Naive thymus-derived CD8-positive, alpha-beta T cell (primary cell): ENCODE results near the gene TNFSF8. TPM values are rescaled to one million over a fixed set of nuclear protein-coding genes. Genes with fewer than 3 reads are reported as not detected.

Experiments
- ATAC-seq, 2 donors: fragments of 150-1000 bp; cut with Tn5 transposase in 1 of 2; sonication (Bioruptor Pico), chemical (Tn5 transposase) in 1 of 2; 1 replicate in 1 of 2; 2 replicates in 1 of 2; pipeline ENCODE4 v1.10.0; 2021; ENCODE audit warnings: mild to moderate bottlenecking in 2 of 2, moderate library complexity in 2 of 2
- POLR2A ChIA-PET: fragments of 350-600 bp; sonication (Branson Sonifier 250); formaldehyde crosslinking; loops from one replicate; lab custom pipeline; 2021; ENCODE audit warnings: antibody characterized with exemption; lab: Charles Lee
- DNase-seq, 10 donors: peaks; one replicate each; pipeline versions ENCODE4 v3.0.0 to v3.0.0-alpha.2; 2020 to 2022
- H3K27ac Mint-ChIP-seq, 10 donors: one replicate each; pipeline ENCODE4 v1.8.0; 2020 to 2022; ENCODE audit warnings: mild to moderate bottlenecking in 10 of 10, mixed read lengths in 10 of 10, moderate library complexity in 4 of 10, inconsistent platforms in 1 of 10
- H3K27me3 Mint-ChIP-seq, 5 donors: one replicate each; pipeline ENCODE4 v1.8.0; 2021 to 2022; ENCODE audit warnings: mixed read lengths in 5 of 5
- H3K36me3 Mint-ChIP-seq, 3 donors: one replicate each; pipeline ENCODE4 v1.8.0; 2020 to 2022; ENCODE audit warnings: mixed read lengths in 3 of 3, mild to moderate bottlenecking in 2 of 3, inconsistent platforms in 1 of 3
- H3K4me1 Mint-ChIP-seq, 4 donors: one replicate each; pipeline ENCODE4 v1.8.0; 2021 to 2022; ENCODE audit warnings: mixed read lengths in 4 of 4
- H3K4me3 Mint-ChIP-seq, 10 donors: one replicate each; pipeline ENCODE4 v1.8.0; 2020 to 2022; ENCODE audit warnings: mild to moderate bottlenecking in 10 of 10, mixed read lengths in 10 of 10, moderate library complexity in 6 of 10, inconsistent platforms in 1 of 10
- H3K9me3 Mint-ChIP-seq, 9 donors: one replicate each; pipeline ENCODE4 v1.8.0; 2020 to 2022; ENCODE audit warnings: mixed read lengths in 9 of 9, mild to moderate bottlenecking in 3 of 9, inconsistent platforms in 1 of 9, moderate library complexity in 1 of 9
- polyA plus RNA-seq, 3 donors: library from polyadenylated mRNA; unstranded; fragments of 300-500 nt; fragmentation: Illumina TruSeq; gene quantifications; one replicate each; pipeline ENCODE4 v1.2.3, GENCODE V29; 2021
- total RNA-seq, 8 experiments: library from RNA in 2 of 8; stranded (reverse) in 2 of 8; gene quantifications; one replicate each; pipeline ENCODE4 v1.2.3 and lab custom pipeline; 2021 to 2026

The TNFSF8 gene
- total and polyA plus RNA-seq, 5 experiments from 2014 or later, result 15.9 to 81.3 (median 38.4) TPM

DNA sequence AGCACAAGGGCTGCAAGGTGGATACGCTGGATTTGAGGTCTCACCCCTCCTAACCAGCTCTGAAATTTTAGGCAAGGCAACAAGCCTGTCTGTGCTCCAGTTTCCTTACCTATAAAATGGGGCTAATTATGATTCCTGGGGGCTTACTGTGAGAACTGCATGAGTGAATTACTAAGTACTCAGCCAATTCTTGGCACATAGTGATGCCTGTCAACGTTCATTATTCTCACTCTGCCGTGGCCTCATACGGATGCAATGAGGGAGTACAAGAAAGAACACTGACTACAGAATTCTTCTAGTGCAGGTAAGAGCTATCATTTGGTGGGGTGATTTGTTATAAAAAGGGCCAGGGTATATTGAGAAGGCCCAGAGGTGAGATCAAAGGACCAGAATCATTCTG lies 16.7 kb downstream of the TNFSF8 start:
- Mint-ChIP-seq H3K9me3 (no peaks in the 10 kb centered on the region), H3K4me3 (no peak overlapping the region), H3K27me3 (no peaks in the 10 kb centered on the region), H3K4me1 (peaks cover 27 to 93% (median 67%) of the 10 kb centered on the region in 4 donors), H3K36me3 (peaks cover 8 to 70% (median 44%) of the 10 kb centered on the region in 3 donors), H3K27ac (peak overlapping the region in 9 of 10 donors; percentile 13 to 90 (median 45))
- POLR2A ChIA-PET, result interaction anchor here (0.6 kb wide), 1 partner anchor 15 kb away, joined by 4 read pairs; no protein-coding TSS in a partner anchor
- ATAC-seq, result no peak
- DNase-seq, result no peak

- POLR2A ChIA-PET, result interaction anchor here (0.6 to 1.4 kb wide), 2 partner anchors 9 to 14 kb away, joined by 4 read pairs; no protein-coding TSS in a partner anchor
- DNase-seq, result no peak
- H3K27ac Mint-ChIP-seq, result peak overlapping the region in 9 of 10 donors; percentile 16 to 90 (median 62)
- no peaks in the 10 kb centered on the region for H3K9me3 Mint-ChIP-seq
- ATAC-seq, result no peak
- H3K36me3 Mint-ChIP-seq, result peaks cover 8 to 66% (median 43%) of the 10 kb centered on the region in 3 donors
- H3K4me1 Mint-ChIP-seq, result peaks cover 30 to 94% (median 70%) of the 10 kb centered on the region in 4 donors
- H3K27me3 Mint-ChIP-seq, result no peaks in the 10 kb centered on the region
- no peak overlapping the region for H3K4me3 Mint-ChIP-seq
Measured at GRCh38 chr9:114913217-114913616, 17.2 kb downstream of the TNFSF8 start.

GRCh38 chr9:114911167-114911821 lies 19.1 kb downstream of the TNFSF8 start:
- Mint-ChIP-seq H3K9me3 (no peaks in the 10 kb centered on the region), H3K4me1 (peaks cover 38 to 93% (median 76%) of the 10 kb centered on the region in 4 donors), H3K4me3 (peak overlapping the region in 1 of 10 donors; percentile 50), H3K36me3 (peaks cover 0 to 53% (median 32%) of the 10 kb centered on the region in 3 donors), H3K27ac (peak overlapping the region in 9 of 10 donors; percentile 9 to 95 (median 90)), H3K27me3 (no peaks in the 10 kb centered on the region)
- no peak for DNase-seq
- no peak for ATAC-seq
- POLR2A ChIA-PET, result interaction anchor here (2.9 to 5.9 kb wide), 2 partner anchors 12 to 18 kb away, joined by 20 to 55 read pairs; partner anchors contain the start of gene TNFSF8

GRCh38 chr9:114910541-114910940 lies 19.9 kb downstream of the TNFSF8 start:
- no peak for DNase-seq
- peak overlapping the region; percentile 35 to 95 (median 90) for H3K27ac Mint-ChIP-seq
- no peaks in the 10 kb centered on the region for H3K27me3 Mint-ChIP-seq
- POLR2A ChIA-PET, result interaction anchor here (2.9 to 5.9 kb wide), 2 partner anchors 11 to 19 kb away, joined by 20 to 55 read pairs; partner anchors contain the start of gene TNFSF8
- H3K4me1 Mint-ChIP-seq, result peaks cover 38 to 91% (median 76%) of the 10 kb centered on the region in 4 donors
- H3K36me3 Mint-ChIP-seq, result peaks cover 0 to 48% (median 28%) of the 10 kb centered on the region in 3 donors
- peak overlapping the region in 3 of 10 donors; percentile 11 to 82 (median 75) for H3K4me3 Mint-ChIP-seq
- no peak for ATAC-seq
- H3K9me3 Mint-ChIP-seq, result no peaks in the 10 kb centered on the region

- Mint-ChIP-seq H3K27me3 (no peaks in the 10 kb centered on the region), H3K4me1 (peaks cover 35 to 84% (median 68%) of the 10 kb centered on the region in 4 donors), H3K36me3 (peaks cover 0 to 48% (median 22%) of the 10 kb centered on the region in 3 donors), H3K9me3 (no peaks in the 10 kb centered on the region), H3K27ac (peak overlapping the region; percentile 77 to 95 (median 92)), H3K4me3 (peak overlapping the region in 9 of 10 donors; percentile 29 to 82 (median 69))
- DNase-seq (no peak), ATAC-seq (no peak)
- POLR2A ChIA-PET, result interaction anchor here (0.5 to 5.9 kb wide), 5 partner anchors 10 to 1785 kb away, joined by 3 to 55 read pairs (median 6); partner anchors contain the start of gene TNFSF8
Measured at GRCh38 chr9:114909661-114910060, 20.7 kb downstream of the TNFSF8 start.

DNA sequence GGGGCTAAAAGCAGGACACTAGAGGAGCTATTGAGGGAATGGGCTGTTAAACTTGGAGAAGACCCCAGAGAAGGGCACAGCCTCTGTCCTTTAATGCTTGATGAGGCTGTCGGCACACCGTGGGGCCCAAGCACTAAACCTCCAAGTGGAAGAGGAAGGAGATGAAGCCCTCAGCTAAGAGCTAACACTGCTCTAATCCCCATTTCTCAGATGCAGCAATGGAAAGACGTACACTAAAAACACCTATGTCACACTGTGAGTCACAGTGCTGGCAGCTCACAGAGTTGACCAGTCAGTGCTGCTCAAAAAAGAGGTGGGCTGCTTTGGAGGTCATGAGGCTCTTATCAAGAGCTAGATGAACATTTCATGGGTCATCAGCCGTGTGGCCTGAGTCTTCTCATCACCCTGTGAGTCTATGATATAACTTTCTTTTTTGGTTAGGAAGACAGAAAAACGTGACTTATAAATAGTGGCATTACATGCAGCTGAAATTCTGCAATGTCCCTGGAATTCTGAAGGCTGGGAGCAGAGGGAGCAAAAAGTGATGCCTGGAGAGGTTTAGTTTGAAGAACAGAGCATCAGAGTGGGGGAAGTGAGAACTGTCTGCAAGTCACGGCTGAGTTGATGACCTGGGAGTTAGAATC lies 21.5 kb downstream of the TNFSF8 start:
- peaks cover 2 to 48% (median 23%) of the 10 kb centered on the region in 3 donors for H3K36me3 Mint-ChIP-seq
- ATAC-seq, result peak; percentile 41 to 53
- peaks cover 34 to 79% (median 62%) of the 10 kb centered on the region in 4 donors for H3K4me1 Mint-ChIP-seq

DNA sequence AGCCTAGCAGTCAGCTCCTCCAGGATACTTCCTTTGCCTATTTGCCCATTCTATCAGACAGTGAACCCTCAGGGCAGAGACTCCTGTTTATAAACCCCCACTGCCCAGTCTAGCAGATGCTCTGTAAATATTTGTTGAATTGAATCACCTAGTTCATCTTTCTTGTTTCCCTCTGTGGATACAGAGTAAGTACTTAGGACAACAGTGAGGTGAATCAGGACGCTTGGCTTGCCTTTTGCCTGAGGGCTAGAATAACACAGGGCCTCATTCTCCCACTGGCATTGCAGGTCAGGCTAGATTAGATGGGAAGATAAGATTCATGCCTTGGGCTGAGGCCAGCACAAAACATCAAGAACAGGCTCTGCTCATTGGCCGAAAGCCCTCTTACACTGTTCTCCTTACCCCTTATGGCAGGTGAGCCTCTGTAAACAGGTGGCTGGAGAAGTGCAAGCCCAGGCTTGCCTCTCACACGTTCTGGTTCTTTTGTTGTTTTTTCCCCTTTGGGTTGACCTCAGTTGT lies 22.2 kb downstream of the TNFSF8 start:
- POLR2A ChIA-PET, result interaction anchor here (1.1 to 5.9 kb wide), 3 partner anchors 9 to 22 kb away, joined by 3 to 55 read pairs (median 20); partner anchors contain the start of gene TNFSF8
- Mint-ChIP-seq H3K9me3 (no peaks in the 10 kb centered on the region), H3K27ac (peak overlapping the region; percentile 77 to 95 (median 92)), H3K27me3 (no peaks in the 10 kb centered on the region), H3K4me3 (peak overlapping the region; percentile 31 to 82 (median 70)), H3K4me1 (peaks cover 37 to 71% (median 57%) of the 10 kb centered on the region in 4 donors), H3K36me3 (peaks cover 8 to 48% (median 24%) of the 10 kb centered on the region in 3 donors)
- peak; percentile 31 to 49 for ATAC-seq
- DNase-seq, result no peak

More for the DNA sequence above, 21.5 kb downstream of the TNFSF8 start:
- DNase-seq, result no peak
- Mint-ChIP-seq H3K9me3 (no peaks in the 10 kb centered on the region), H3K27ac (peak overlapping the region; percentile 77 to 95 (median 92)), H3K27me3 (no peaks in the 10 kb centered on the region), H3K4me3 (peak overlapping the region; percentile 31 to 82 (median 70))
- POLR2A ChIA-PET, result interaction anchor here (1.0 to 5.9 kb wide), 4 partner anchors 10 to 316 kb away, joined by 3 to 55 read pairs (median 13); partner anchors contain the start of gene TNFSF8

DNA sequence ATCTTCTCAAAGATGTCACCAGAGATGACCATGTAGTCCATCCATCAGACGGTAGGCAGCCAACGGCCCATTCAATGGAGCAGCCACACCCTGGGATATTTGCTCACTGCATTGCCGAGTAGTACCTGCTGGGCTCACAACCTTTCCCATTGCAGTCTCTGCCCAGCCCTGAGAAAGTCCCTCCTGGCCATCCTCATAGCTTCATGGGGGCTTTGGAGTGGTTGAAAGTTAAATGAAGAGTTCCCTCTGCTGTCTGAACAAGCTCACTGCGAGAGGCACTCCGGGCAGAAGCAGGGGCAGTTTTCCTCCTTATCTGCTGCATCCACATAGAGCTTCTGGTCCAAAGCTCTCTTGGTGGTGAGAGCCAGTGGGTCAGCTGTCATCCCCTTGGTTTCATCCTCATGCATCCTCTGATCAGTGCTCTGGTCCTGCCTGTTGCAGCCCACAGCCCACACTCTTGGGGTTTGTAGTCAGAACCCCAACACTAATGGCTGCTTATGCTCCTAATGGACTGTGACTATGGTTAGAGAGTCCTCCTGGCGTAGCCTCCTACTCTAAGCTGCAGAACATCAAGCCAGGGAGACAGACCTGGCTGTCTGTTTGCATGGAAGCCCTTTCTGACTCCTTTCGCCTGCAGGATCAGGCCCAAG lies 23.3 kb downstream of the TNFSF8 start:
- Mint-ChIP-seq H3K4me1 (peaks cover 39 to 60% (median 53%) of the 10 kb centered on the region in 4 donors), H3K27me3 (no peaks in the 10 kb centered on the region), H3K36me3 (peaks cover 18 to 49% (median 35%) of the 10 kb centered on the region in 3 donors), H3K9me3 (no peaks in the 10 kb centered on the region), H3K27ac (peak overlapping the region; percentile 60 to 94 (median 86)), H3K4me3 (peak overlapping the region in 8 of 10 donors; percentile 15 to 77 (median 34))
- DNase-seq (peak in 6 of 10 donors; percentile 8 to 42 (median 32)), ATAC-seq (peak; percentile 44 to 62)
- POLR2A ChIA-PET, result interaction anchor here (1.1 to 5.9 kb wide), 4 partner anchors 14 to 169 kb away, joined by 3 to 55 read pairs (median 4); partner anchors contain the start of gene TNFSF8

DNA sequence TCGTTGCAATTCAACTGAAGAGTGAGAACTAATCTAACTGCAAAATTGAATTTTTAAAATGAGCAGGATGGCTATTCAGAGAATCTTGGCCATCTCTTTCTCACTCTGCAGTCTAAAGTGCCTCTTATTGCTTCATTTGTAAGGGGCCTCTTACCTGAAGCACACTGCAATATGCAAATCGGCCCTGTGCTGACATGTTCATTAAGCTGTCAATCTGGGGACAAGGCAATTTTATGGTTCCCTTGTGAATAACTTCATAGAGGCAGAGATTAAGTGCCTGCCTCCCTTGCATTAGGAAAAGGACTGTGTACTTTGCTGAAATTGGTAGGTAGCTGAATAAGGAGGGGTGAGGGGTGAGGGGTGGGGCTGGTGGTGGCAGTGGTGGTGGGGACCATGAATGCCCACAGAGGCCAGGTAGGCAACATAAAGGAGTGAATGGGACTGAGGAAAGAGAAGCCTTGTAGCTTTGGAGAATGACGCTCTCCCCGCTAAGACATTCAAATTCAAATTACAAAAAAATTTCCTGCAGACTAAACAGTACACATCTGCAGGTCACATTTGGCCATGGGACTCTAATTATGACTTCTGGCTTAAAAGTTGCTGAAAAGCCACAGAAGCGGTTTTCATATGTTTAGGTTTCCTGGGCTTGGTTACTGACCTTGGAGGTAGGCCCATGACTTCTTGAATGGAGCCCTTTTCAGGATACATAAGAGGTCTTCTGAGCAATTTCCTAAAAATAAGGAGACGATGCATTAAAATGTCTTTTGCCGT lies 25.0 kb downstream of the TNFSF8 start:
- peaks cover 38 to 47% (median 46%) of the 10 kb centered on the region in 4 donors for H3K4me1 Mint-ChIP-seq
- peak overlapping the region in 2 of 10 donors; percentile 9 to 33 for H3K27ac Mint-ChIP-seq

DNA sequence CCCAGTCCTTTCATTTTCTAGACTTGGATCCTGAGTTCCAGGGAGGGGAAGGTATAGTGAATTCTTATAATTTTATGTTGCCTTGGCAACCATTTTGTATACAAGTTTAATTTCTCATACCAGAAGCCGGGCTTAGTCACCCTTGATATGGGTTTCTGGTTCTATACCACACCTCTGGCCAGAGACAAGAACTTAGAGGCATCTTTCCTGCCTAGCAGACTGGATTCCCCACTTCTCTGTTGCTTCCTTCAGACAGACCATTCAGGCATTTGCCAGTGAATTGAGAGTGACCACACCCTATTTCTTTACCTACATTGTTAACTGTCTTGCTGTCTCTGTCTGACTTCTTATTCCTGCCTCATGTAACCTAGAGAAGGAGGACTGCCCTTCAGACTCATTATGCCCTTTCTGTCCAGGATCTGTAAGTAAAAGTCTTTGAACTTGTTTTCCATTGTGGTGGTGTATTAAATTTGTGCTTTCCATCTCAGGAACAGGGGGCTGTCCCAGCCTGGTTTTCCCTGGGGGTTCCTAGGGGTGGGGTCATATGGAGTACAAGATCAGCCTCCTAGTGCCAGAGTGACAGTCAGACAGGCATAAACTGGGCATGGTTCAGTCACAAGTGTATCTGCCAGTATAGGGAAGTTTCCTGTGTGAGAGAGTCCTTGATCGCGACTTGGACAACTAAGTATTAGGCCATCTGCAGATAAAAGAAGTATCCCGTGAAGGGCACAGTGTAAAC lies 27.4 kb downstream of the TNFSF8 start:
- DNase-seq (peak in 3 of 10 donors; percentile 19 to 31 (median 31)), ATAC-seq (no peak)
- H3K36me3 Mint-ChIP-seq, result peaks cover 24 to 58% (median 48%) of the 10 kb centered on the region in 3 donors
- H3K27ac Mint-ChIP-seq, result peak overlapping the region; percentile 17 to 91 (median 70)
- no peaks in the 10 kb centered on the region for H3K27me3 Mint-ChIP-seq
- H3K4me1 Mint-ChIP-seq, result peaks cover 14 to 29% (median 23%) of the 10 kb centered on the region in 4 donors
- no peaks in the 10 kb centered on the region for H3K9me3 Mint-ChIP-seq
- POLR2A ChIA-PET, result no interaction called here
- H3K4me3 Mint-ChIP-seq, result peak overlapping the region in 7 of 10 donors; percentile 2 to 70 (median 49)

More for the DNA sequence above, 25.0 kb downstream of the TNFSF8 start:
- no peak for DNase-seq
- ATAC-seq, result no peak
- no peaks in the 10 kb centered on the region for H3K27me3 Mint-ChIP-seq
- peaks cover 24 to 63% (median 48%) of the 10 kb centered on the region in 3 donors for H3K36me3 Mint-ChIP-seq
- POLR2A ChIA-PET, result interaction anchor here (0.9 kb wide), 1 partner anchor 155 kb away, joined by 4 read pairs; no protein-coding TSS in a partner anchor
- no peak overlapping the region for H3K4me3 Mint-ChIP-seq
- no peaks in the 10 kb centered on the region for H3K9me3 Mint-ChIP-seq
